Rectal smooth muscle tissue (tissue), 1 donor: ENCODE results near the gene DOCK4.

Experiments used
- H3K27ac ChIP-seq: one replicate; pipeline ENCODE4 v1.7.0; 2013; ENCODE audit warnings: low read depth, low read length, inconsistent platforms
- H3K27me3 ChIP-seq: one replicate; pipeline ENCODE4 v1.7.0; 2013; ENCODE audit warnings: low read length; ENCODE audit not compliant: control insufficient read depth, insufficient read depth
- H3K36me3 ChIP-seq: one replicate; pipeline ENCODE4 v1.7.0; 2013; ENCODE audit warnings: low read length; ENCODE audit not compliant: control insufficient read depth, insufficient read depth
- H3K4me1 ChIP-seq: one replicate; pipeline ENCODE4 v1.7.0; 2013; ENCODE audit warnings: low read length; ENCODE audit not compliant: control insufficient read depth, insufficient read depth
- H3K4me3 ChIP-seq: one replicate; pipeline ENCODE4 v1.7.0; 2013; ENCODE audit warnings: low read length
- H3K9ac ChIP-seq: one replicate; pipeline ENCODE4 v1.7.0; 2013; ENCODE audit warnings: low read length

Gene DOCK4

DNA sequence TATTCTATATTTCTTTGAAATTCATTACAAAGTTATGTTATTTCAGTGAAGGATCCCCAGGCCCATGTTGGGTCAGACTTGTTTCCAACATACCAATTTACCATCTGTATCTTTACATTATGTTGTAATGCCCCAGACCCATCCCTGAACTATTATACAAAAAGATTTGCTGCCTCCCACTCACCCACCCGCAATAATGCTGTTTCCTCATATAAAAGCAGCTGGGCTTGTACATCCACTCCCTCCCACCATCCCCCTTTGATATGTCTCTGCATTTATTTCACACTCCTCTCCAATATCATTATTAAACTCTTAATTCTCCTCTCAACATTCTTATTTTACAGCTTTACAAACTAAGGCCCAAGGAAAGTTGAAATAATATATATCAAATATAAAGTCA is 153.7 kb downstream of the DOCK4 start:
- H3K36me3 ChIP-seq = no peaks in the 10 kb centered on the region
- no peaks in the 10 kb centered on the region for H3K27me3 ChIP-seq
- no peak overlapping the region for H3K9ac ChIP-seq
- no peak overlapping the region for H3K4me3 ChIP-seq
- peaks cover 5% of the 10 kb centered on the region for H3K4me1 ChIP-seq
- H3K27ac ChIP-seq = no peak overlapping the region

GRCh38 chr7:112050250-112050881 is 155.8 kb downstream of the DOCK4 start:
- no peak overlapping the region for H3K27ac ChIP-seq
- H3K27me3 ChIP-seq = no peaks in the 10 kb centered on the region
- no peaks in the 10 kb centered on the region for H3K36me3 ChIP-seq
- H3K4me1 ChIP-seq = peaks cover 5% of the 10 kb centered on the region
- no peak overlapping the region for H3K9ac ChIP-seq
- H3K4me3 ChIP-seq = no peak overlapping the region

- Histone ChIP-seq H3K27ac (no peak overlapping the region), H3K4me1 (peaks cover 5% of the 10 kb centered on the region), H3K36me3 (no peaks in the 10 kb centered on the region), H3K27me3 (no peaks in the 10 kb centered on the region), H3K4me3 (no peak overlapping the region), H3K9ac (no peak overlapping the region)
Measured at GRCh38 chr7:112049555-112050249, 156.5 kb downstream of the DOCK4 start.

- H3K4me1 ChIP-seq = peaks cover 2% of the 10 kb centered on the region
- no peak overlapping the region for H3K4me3 ChIP-seq
- H3K27me3 ChIP-seq = no peaks in the 10 kb centered on the region
- H3K36me3 ChIP-seq = no peaks in the 10 kb centered on the region
- H3K27ac ChIP-seq = no peak overlapping the region
- H3K9ac ChIP-seq = no peak overlapping the region
Measured at GRCh38 chr7:112047421-112047820, 158.8 kb downstream of the DOCK4 start.

GRCh38 chr7:112045222-112045621 is 161.0 kb downstream of the DOCK4 start:
- Histone ChIP-seq H3K27ac (no peak overlapping the region), H3K36me3 (no peaks in the 10 kb centered on the region), H3K4me1 (peaks cover 2% of the 10 kb centered on the region), H3K4me3 (no peak overlapping the region), H3K9ac (no peak overlapping the region), H3K27me3 (no peaks in the 10 kb centered on the region)

DNA sequence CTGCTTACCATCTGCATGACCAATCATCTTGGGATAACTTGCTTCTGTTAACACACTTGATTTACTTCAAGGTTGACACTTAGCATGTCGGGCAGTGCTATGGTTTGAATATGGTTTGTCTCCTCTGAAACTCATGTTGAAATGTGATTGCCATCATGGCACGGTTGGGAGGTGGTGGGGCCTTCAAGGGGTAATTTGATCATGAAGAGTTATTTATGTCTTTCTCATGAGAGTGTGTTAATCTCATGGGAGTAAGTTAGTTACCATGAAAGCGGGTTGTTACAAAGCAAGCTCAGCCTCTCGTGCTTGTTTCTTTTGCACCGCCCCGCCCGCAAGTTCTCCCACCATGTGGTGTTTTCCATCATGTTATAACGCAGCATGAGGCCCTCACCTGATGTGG is 163.6 kb downstream of the DOCK4 start:
- Histone ChIP-seq H3K4me1 (no peaks in the 10 kb centered on the region), H3K27me3 (no peaks in the 10 kb centered on the region), H3K4me3 (no peak overlapping the region), H3K27ac (no peak overlapping the region), H3K9ac (no peak overlapping the region), H3K36me3 (no peaks in the 10 kb centered on the region)

DNA sequence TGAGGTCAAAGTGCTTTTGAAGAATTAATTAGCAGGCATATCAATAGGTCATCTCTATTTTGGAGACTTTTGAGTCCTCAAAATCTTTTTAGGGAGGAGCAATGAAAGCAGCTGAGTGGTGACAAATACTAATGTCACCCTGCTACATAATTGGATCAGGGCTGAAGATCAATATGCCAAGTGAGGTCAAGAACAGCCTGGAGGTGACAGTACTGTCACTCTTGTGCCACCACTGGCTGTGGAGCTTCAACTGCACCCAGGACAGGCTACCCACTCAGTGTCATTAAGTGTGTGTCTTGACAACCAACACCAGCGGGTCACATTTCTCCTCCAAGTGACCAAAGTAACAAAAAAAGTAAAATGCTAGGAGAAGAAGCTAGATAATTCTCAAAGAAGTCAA is 167.8 kb downstream of the DOCK4 start:
- no peak overlapping the region for H3K27ac ChIP-seq
- no peaks in the 10 kb centered on the region for H3K36me3 ChIP-seq
- no peaks in the 10 kb centered on the region for H3K27me3 ChIP-seq
- H3K9ac ChIP-seq = no peak overlapping the region
- H3K4me1 ChIP-seq = no peaks in the 10 kb centered on the region
- H3K4me3 ChIP-seq = no peak overlapping the region

GRCh38 chr7:112036071-112036470 is 170.1 kb downstream of the DOCK4 start:
- Histone ChIP-seq H3K4me1 (no peaks in the 10 kb centered on the region), H3K4me3 (no peak overlapping the region), H3K27ac (no peak overlapping the region), H3K36me3 (no peaks in the 10 kb centered on the region), H3K9ac (no peak overlapping the region), H3K27me3 (no peaks in the 10 kb centered on the region)

DNA sequence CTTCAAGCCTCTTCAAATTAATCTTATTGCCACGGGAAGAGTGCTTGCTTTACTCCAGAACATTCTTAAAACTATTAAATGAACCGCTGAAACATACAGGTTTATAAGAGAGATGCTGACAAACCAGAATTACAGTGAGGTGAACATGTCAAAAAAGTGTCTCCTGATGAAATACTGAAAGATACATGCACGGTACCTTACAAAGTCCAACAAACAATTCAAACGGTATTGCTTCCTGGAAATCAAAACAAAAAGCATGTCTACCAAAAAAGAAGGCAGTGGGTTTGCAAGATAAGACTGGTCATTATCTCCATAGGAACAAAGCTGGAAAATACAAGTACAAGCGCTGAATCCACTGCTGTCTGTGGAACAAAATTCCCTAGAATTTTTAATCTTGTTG is 174.5 kb downstream of the DOCK4 start:
- no peaks in the 10 kb centered on the region for H3K27me3 ChIP-seq
- H3K9ac ChIP-seq = no peak overlapping the region
- H3K4me3 ChIP-seq = no peak overlapping the region
- no peak overlapping the region for H3K27ac ChIP-seq
- no peaks in the 10 kb centered on the region for H3K36me3 ChIP-seq
- no peaks in the 10 kb centered on the region for H3K4me1 ChIP-seq

DNA sequence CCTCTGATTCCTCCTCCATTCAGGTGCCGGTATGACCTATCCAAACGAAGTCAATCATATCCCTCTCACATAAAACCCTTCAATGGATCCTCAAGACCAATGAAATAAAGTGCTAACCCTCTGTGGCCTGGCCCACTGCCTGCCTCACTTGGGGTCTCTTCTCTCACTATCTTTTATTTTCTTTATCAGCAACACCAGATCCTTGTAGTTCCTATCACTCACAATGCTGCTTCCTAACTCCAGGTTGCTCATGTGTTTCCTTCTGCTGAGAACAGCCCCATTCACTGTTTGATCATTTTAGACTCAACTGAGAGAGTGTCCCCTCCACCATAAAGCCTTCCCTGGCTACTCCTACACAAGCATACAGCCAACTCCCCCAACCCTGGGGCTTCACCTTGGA is 180.6 kb downstream of the DOCK4 start:
- Histone ChIP-seq H3K36me3 (no peaks in the 10 kb centered on the region), H3K27me3 (no peaks in the 10 kb centered on the region), H3K9ac (no peak overlapping the region), H3K4me3 (no peak overlapping the region), H3K27ac (no peak overlapping the region), H3K4me1 (no peaks in the 10 kb centered on the region)

DNA sequence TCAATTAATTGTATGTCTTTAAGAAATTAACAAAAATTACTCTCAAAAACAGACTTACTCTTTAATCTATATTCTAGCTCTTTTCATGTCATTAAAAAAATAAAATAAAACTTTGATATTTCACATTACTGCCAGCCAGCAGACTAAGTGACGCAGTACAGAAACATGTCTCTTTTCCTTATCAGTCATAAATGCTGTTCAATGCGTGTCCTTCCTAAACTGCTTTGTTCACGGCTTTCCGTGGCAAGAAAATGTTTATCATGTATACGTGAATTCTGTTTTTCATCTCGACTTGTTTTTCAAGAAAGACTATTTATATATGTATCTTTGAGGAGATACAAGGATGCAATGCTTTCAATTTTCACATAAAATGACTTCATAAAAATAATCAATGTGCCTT is 182.4 kb downstream of the DOCK4 start:
- H3K4me3 ChIP-seq = no peak overlapping the region
- H3K36me3 ChIP-seq = no peaks in the 10 kb centered on the region
- H3K27me3 ChIP-seq = no peaks in the 10 kb centered on the region
- H3K9ac ChIP-seq = no peak overlapping the region
- H3K27ac ChIP-seq = no peak overlapping the region
- no peaks in the 10 kb centered on the region for H3K4me1 ChIP-seq

GRCh38 chr7:112023282-112023681 is 182.9 kb downstream of the DOCK4 start:
- no peaks in the 10 kb centered on the region for H3K36me3 ChIP-seq
- H3K4me1 ChIP-seq = no peaks in the 10 kb centered on the region
- H3K27ac ChIP-seq = no peak overlapping the region
- no peaks in the 10 kb centered on the region for H3K27me3 ChIP-seq
- no peak overlapping the region for H3K9ac ChIP-seq
- no peak overlapping the region for H3K4me3 ChIP-seq

DNA sequence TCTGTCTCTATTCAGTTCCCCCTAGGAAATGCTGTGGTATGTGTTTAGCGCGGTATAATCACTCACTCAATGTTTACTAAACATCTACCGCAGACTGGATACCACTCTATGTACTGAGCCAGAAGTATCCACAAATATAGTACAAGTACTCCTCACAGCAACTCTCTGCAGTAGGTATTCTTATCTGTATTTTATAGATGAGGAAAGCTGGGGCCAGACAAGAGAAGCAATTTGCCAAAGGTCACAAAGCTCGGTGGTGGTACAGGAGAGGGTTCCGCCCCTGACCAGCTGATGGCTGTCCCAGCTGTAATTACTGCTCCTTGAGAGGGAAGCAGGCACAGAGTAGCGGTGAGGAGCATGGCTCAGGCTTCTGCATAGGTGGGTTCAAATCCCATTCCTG is 184.1 kb downstream of the DOCK4 start:
- H3K4me3 ChIP-seq = no peak overlapping the region
- H3K36me3 ChIP-seq = no peaks in the 10 kb centered on the region
- no peak overlapping the region for H3K9ac ChIP-seq
- H3K27ac ChIP-seq = no peak overlapping the region
- H3K27me3 ChIP-seq = no peaks in the 10 kb centered on the region
- H3K4me1 ChIP-seq = no peaks in the 10 kb centered on the region
